ENCODE measurements around the gene CEP72. TPM values are rescaled to one million over a fixed set of nuclear protein-coding genes. Genes with fewer than 3 reads are reported as not detected.

CEP72 gene
- total and polyA plus RNA-seq, 2 of the 13 experiments (the other 11 are each of a cell fraction or from before 2014, with no cell fraction given), result 3.4 to 9.4 TPM

DNA sequence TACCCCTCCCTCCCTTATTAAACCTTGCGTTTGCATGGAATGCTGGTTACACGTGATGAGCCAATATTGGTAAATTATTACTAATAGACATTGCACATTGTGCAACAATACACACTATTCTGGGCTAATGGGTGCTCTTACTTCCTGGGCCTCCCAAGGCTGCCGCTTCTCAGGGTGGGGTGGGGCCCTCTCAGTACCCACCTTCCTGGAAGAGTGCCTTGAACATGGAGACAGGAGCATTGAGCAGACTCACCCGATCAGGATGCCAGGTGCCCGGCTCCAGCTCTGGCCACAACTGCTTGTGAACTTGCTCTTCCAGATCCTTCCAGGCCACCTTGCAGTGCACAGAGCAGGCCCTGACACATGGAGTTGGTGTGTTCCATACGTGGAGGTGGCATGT, 24.7 kb upstream of the CEP72 start:
- POLR2A ChIA-PET, result no interaction called here
- in situ Hi-C loops (cut with HindIII; ENCODE audit: extremely low pct_ligation_motif_present, low pct_unique_long_range_greater_than_20kb), result no loop called here
- Histone ChIP-seq H3K9me3 (ENCODE audit: low read length) (no peaks in the 10 kb centered on the region), H3K79me2 (ENCODE audit: insufficient read depth, low read length) (no peaks in the 10 kb centered on the region), H3K4me3 (replicated peaks in 1 of 3; ENCODE audit: insufficient read depth in 1 of 3, low read depth in 2 of 3, low read length in 3 of 3) (no peak overlapping the region), H3K4me1 (ENCODE audit: insufficient read depth, low read length) (peaks cover 10% of the 10 kb centered on the region; the same call in 1 of the 2 replicates), H3K9ac (ENCODE audit: insufficient read depth, low read depth, low read length) (no peak overlapping the region), H3K4me2 (ENCODE audit: low read depth, low read length) (no peak overlapping the region), H3K27me3 (ENCODE audit: control insufficient read depth in 1 of 2, insufficient read depth in 2 of 2, low read length in 2 of 2) (peaks cover 0 to 14% of the 10 kb centered on the region in 2 experiments; a peak in 4 of 5 replicates), H3K36me3 (replicated peaks in 1 of 2; ENCODE audit: control insufficient read depth in 1 of 2, insufficient read depth in 2 of 2, low read length in 2 of 2) (no peaks in the 10 kb centered on the region), H3K27ac (ENCODE audit: extremely low read length, insufficient read depth, low read length) (no peak overlapping the region), H4K20me1 (ENCODE audit: insufficient read depth, low read length) (no peaks in the 10 kb centered on the region), H2AFZ (ENCODE audit: low read length) (no peak overlapping the region)
- FAIRE-seq (no peak), DNase-seq (ENCODE audit: low spot score) (no peak), ATAC-seq (no peak)
- no TSS peak for BruUV-seq (replicated peaks)
- TF ChIP-seq CEBPB (IDR thresholded peaks at IDR 0.05; ENCODE audit: borderline replicate concordance, low read depth, low read length) (peak; percentile 65), FOSL2 (CRISPR knock-in tag; IDR thresholded peaks at IDR 0.05) (no peak), GATAD1 (CRISPR knock-in tag; IDR thresholded peaks at IDR 0.05) (no peak), YY1 (IDR thresholded peaks at IDR 0.05; ENCODE audit: insufficient read depth, insufficient replicate concordance, low read depth, low read length) (no peak), SAFB2 (CRISPR knock-in tag; IDR thresholded peaks at IDR 0.05; ENCODE audit: borderline replicate concordance, low read depth) (no peak), ZNF652 (CRISPR knock-in tag; IDR thresholded peaks at IDR 0.05; ENCODE audit: borderline replicate concordance, low read depth) (no peak), SETDB1 (CRISPR knock-in tag; IDR thresholded peaks at IDR 0.05; ENCODE audit: borderline replicate concordance) (no peak)
- CTCF ChIA-PET (ENCODE audit: low intra/inter-chr PET ratio, low total read pairs), result no interaction called here
- WGBS (ENCODE audit: low lambda C conversion rate), result 28% methylated on average over 3 of the region's 6 CpGs
- intact Hi-C loops (cut with micrococcal nuclease; ENCODE audit: unreplicated experiment), result no loop called here

DNA sequence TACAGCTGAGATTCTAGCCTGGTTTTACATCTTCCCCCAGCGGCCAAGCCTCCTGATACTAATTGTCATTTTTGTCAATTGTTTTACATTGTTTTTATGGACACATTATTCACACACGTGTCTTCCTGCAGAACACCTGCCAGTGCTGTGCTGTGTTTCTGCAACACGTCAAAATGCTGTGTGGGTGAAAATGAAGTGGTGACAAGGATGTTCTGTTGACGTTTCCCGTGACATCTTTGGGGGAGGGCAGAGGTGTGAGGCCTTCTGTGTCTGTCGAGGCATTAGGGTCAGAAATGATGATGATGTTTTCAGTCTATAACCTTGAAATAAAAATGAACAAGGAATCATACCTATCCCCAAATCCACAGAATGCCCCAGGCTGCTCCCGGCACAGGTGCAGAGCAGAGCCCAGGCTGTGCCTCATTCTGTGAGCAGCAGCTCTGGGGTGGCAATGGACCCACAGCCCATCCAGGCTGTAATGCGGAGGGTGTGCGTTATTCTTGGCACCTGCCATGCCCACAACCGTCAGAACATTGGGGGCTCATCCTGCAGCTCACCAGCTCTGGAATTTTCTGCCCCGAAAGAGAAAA, 23.6 kb upstream of the CEP72 start:
- H3K4me3 ChIP-seq (replicated peaks in 1 of 3; ENCODE audit: insufficient read depth in 1 of 3, low read depth in 2 of 3, low read length in 3 of 3), result no peak overlapping the region
- WGBS (ENCODE audit: low lambda C conversion rate), result 12% methylated on average over 9 of the region's 11 CpGs
- no peak overlapping the region for H3K27ac ChIP-seq (ENCODE audit: extremely low read length, insufficient read depth, low read length)
- H3K79me2 ChIP-seq (ENCODE audit: insufficient read depth, low read length), result no peaks in the 10 kb centered on the region
- ATAC-seq, result no peak
- ChIA-PET POLR2A (no interaction called here), CTCF (ENCODE audit: low intra/inter-chr PET ratio, low total read pairs) (no interaction called here)
- H4K20me1 ChIP-seq (ENCODE audit: insufficient read depth, low read length), result no peaks in the 10 kb centered on the region
- H3K9ac ChIP-seq (ENCODE audit: insufficient read depth, low read depth, low read length), result no peak overlapping the region
- no peak for DNase-seq (ENCODE audit: low spot score)
- H3K27me3 ChIP-seq (ENCODE audit: control insufficient read depth in 1 of 2, insufficient read depth in 2 of 2, low read length in 2 of 2), result peaks cover 1 to 16% of the 10 kb centered on the region in 2 experiments
- in situ Hi-C loops (cut with HindIII; ENCODE audit: extremely low pct_ligation_motif_present, low pct_unique_long_range_greater_than_20kb) (no loop called here), intact Hi-C loops (cut with micrococcal nuclease; ENCODE audit: unreplicated experiment) (no loop called here)
- no peak for TF ChIP-seq ZNF615 (CRISPR knock-in tag; IDR thresholded peaks at IDR 0.05; ENCODE audit: borderline replicate concordance)
- no peaks in the 10 kb centered on the region for H3K9me3 ChIP-seq (ENCODE audit: low read length)
- FAIRE-seq, result no peak
- no TSS peak for BruUV-seq (replicated peaks)
- H3K4me2 ChIP-seq (ENCODE audit: low read depth, low read length), result no peak overlapping the region
- H2AFZ ChIP-seq (ENCODE audit: low read length), result no peak overlapping the region
- H3K4me1 ChIP-seq (ENCODE audit: insufficient read depth, low read length), result peaks cover 10% of the 10 kb centered on the region; the same call in 1 of the 2 replicates
- H3K36me3 ChIP-seq (replicated peaks in 1 of 2; ENCODE audit: control insufficient read depth in 1 of 2, insufficient read depth in 2 of 2, low read length in 2 of 2), result no peaks in the 10 kb centered on the region

All from HepG2 (cell line).